Osteoblast (primary cell): ENCODE data around the gene NKRF. TPM values are rescaled to one million over a fixed set of nuclear protein-coding genes. Genes with fewer than 3 reads are reported as not detected.

Experiments
- DNase-seq: peaks from one replicate; pipeline ENCODE4 v3.0.0; 2011; ENCODE audit warnings: low spot score, mixed read lengths; ENCODE audit not compliant: insufficient read length; ENCODE audit errors: missing footprints
- H2AFZ ChIP-seq: 2 replicates; pipeline ENCODE4 v1.6.0; 2011; ENCODE audit warnings: mild to moderate bottlenecking, low read length
- H3K27ac ChIP-seq: 2 replicates; pipeline ENCODE4 v1.5.1; 2011; ENCODE audit warnings: mild to moderate bottlenecking, low read depth, low read length, moderate library complexity
- H3K27me3 ChIP-seq: 2 replicates; pipeline ENCODE4 v1.6.0; 2012; ENCODE audit warnings: mild to moderate bottlenecking, control low read depth, inconsistent platforms, low read length, moderate library complexity; ENCODE audit not compliant: insufficient read depth
- H3K36me3 ChIP-seq: 2 replicates; pipeline ENCODE4 v1.5.1; 2011; ENCODE audit warnings: mild to moderate bottlenecking, low read length, control low read depth, moderate library complexity; ENCODE audit not compliant: insufficient read depth
- H3K4me1 ChIP-seq: 2 replicates; pipeline ENCODE4 v1.5.1; 2011; ENCODE audit warnings: mild to moderate bottlenecking, low read length, control low read depth, moderate library complexity; ENCODE audit not compliant: insufficient read depth
- H3K4me2 ChIP-seq: 2 replicates; pipeline ENCODE4 v1.6.0; 2011; ENCODE audit warnings: mild to moderate bottlenecking, low read length; ENCODE audit not compliant: insufficient read depth
- H3K4me3 ChIP-seq: fragments of 200-600 bp; sonication (generic); 3 replicates; pipeline ENCODE4 v1.5.1; 2012; ENCODE audit warnings: mild to moderate bottlenecking, low read length, inconsistent platforms; ENCODE audit not compliant: insufficient read depth
- H3K79me2 ChIP-seq: 2 replicates; pipeline ENCODE4 v1.6.0; 2012; ENCODE audit warnings: mild to moderate bottlenecking, low read length, control low read depth, inconsistent platforms; ENCODE audit not compliant: insufficient read depth
- H3K9me3 ChIP-seq: 2 replicates; pipeline ENCODE4 v1.5.1; 2011; ENCODE audit warnings: low read depth, low read length, control low read depth
- H4K20me1 ChIP-seq: 2 replicates; pipeline ENCODE4 v1.6.0; 2012; ENCODE audit warnings: mild to moderate bottlenecking, low read length, control low read depth; ENCODE audit not compliant: insufficient read depth
- CTCF ChIP-seq: IDR thresholded peaks from 2 replicates; pipeline ENCODE4 v1.5.1; 2011; ENCODE audit warnings: mild to moderate bottlenecking, low read depth, low read length, moderate library complexity; ENCODE audit errors: extremely low read depth
- total RNA-seq: library from RNA; depleted of rRNA; stranded (reverse); fragments of >200 nt; gene quantifications from 2 replicates; pipeline ENCODE4 v1.2.3, GENCODE V29; 2012

NKRF gene
- total RNA-seq, 1 donor = 5.1 TPM

DNA sequence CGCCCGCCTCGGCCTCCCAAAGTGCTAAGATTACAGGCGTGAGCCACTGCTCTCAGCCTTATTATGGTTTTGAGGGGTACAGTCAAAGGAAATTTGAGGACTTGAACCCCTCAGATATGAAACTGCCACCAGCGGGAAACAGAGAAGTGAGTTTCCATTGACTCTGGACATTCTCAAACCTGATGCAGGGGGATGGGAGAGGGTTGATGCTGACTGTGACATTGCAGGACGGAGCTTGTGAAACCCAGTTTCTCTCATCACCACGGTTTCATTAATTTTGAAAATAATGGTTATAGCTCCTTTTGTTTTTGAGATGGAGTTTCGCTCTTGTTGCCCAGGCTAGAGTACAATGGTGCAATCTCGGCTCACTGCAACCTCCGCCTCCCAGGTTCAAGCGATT is 18.2 kb upstream of the NKRF start:
- no peak overlapping the region for H3K4me3 ChIP-seq
- H3K27ac ChIP-seq = no peak overlapping the region
- H3K79me2 ChIP-seq = no peaks in the 10 kb centered on the region
- TF ChIP-seq CTCF = no peak
- H3K4me1 ChIP-seq = peaks cover 5% of the 10 kb centered on the region
- no peak for DNase-seq
- no peaks in the 10 kb centered on the region for H3K36me3 ChIP-seq
- H4K20me1 ChIP-seq = no peaks in the 10 kb centered on the region
- no peaks in the 10 kb centered on the region for H3K9me3 ChIP-seq
- H3K4me2 ChIP-seq = no peak overlapping the region
- H3K27me3 ChIP-seq = no peaks in the 10 kb centered on the region
- H2AFZ ChIP-seq = no peak overlapping the region

- H3K9me3 ChIP-seq = no peaks in the 10 kb centered on the region
- no peak overlapping the region for H2AFZ ChIP-seq
- H3K27ac ChIP-seq = no peak overlapping the region
- H4K20me1 ChIP-seq = no peaks in the 10 kb centered on the region
- H3K4me1 ChIP-seq = peaks cover 5% of the 10 kb centered on the region
- no peak overlapping the region for H3K4me3 ChIP-seq
- TF ChIP-seq CTCF = no peak
- H3K4me2 ChIP-seq = no peak overlapping the region
- H3K27me3 ChIP-seq = no peaks in the 10 kb centered on the region
- no peaks in the 10 kb centered on the region for H3K36me3 ChIP-seq
- DNase-seq = peak; percentile 73
- H3K79me2 ChIP-seq = no peaks in the 10 kb centered on the region
Measured at GRCh38 chrX:119622356-119623232, 16.4 kb upstream of the NKRF start.

DNA sequence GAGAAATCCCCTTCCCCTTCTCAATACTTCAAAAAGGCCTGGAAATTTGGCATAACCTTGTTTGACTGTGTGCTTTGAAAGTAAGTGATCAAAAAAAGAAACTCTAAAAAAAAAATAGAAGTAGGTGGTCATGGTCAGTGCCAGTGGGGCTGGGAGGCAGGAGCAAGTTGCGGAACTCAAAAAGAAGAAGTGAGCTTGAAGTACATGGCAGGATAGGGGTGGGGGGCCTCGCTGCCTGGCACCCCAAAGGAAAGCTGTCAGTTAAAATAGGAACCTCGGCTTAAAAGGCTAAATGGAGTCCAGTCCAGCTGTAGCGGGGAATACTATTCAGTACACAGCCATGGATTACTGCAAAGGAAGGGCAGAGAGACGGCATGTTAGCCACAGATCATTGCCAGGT is 12.2 kb upstream of the NKRF start:
- H3K4me2 ChIP-seq = no peak overlapping the region

More for the DNA sequence above, 12.2 kb upstream of the NKRF start:
- no peak for DNase-seq
- H2AFZ ChIP-seq = no peak overlapping the region
- peaks cover 5% of the 10 kb centered on the region for H3K4me1 ChIP-seq
- H3K36me3 ChIP-seq = no peaks in the 10 kb centered on the region
- H3K9me3 ChIP-seq = no peaks in the 10 kb centered on the region
- H4K20me1 ChIP-seq = no peaks in the 10 kb centered on the region
- H3K27me3 ChIP-seq = no peaks in the 10 kb centered on the region
- TF ChIP-seq CTCF = no peak
- no peak overlapping the region for H3K27ac ChIP-seq
- no peaks in the 10 kb centered on the region for H3K79me2 ChIP-seq
- no peak overlapping the region for H3K4me3 ChIP-seq
